OCI-LY7 (cell line): ENCODE data around the gene ELMOD3.

Experiments used
- EZH2phosphoT487 ChIP-seq: fragments of 200-600 bp; sonication (generic); IDR thresholded peaks from 2 replicates; pipeline ENCODE4 v1.6.1; 2018; ENCODE audit warnings: low read depth, borderline replicate concordance, mild to moderate bottlenecking, mixed run types, antibody characterized with exemption, low read length, moderate library complexity, mixed read lengths
- TF ChIP-seq, protein P1 (sequence below): fragments of 200-600 bp; sonication (generic); conservative IDR thresholded peaks from 2 replicates; pipeline ENCODE4 v1.5.1; 2014; ENCODE audit warnings: mild to moderate bottlenecking, antibody characterized with exemption, low read length, moderate library complexity, mixed read lengths

DNA sequence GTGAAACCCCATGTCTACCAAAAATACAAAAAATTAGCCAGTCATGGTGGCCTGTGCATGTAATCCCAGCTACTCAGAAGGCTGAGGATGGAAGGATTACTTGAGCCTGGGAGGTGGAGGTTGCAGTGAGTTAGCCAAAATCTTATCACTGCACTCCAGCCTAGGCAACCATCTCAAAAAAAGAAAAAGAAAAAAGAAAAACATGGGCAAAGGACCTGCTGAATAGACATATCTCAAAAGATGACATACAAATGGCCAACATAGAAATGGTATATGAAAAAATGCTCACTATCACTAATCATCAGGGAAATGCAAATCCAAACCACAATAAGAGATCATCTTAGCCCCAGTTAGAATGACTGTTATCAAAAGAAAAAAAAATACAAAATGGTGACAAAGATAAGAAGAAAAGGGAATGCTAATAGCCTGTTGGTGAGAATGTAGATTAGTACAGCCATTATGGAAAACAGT, 25.4 kb upstream of the ELMOD3 start:
- TF ChIP-seq, protein P1, sequence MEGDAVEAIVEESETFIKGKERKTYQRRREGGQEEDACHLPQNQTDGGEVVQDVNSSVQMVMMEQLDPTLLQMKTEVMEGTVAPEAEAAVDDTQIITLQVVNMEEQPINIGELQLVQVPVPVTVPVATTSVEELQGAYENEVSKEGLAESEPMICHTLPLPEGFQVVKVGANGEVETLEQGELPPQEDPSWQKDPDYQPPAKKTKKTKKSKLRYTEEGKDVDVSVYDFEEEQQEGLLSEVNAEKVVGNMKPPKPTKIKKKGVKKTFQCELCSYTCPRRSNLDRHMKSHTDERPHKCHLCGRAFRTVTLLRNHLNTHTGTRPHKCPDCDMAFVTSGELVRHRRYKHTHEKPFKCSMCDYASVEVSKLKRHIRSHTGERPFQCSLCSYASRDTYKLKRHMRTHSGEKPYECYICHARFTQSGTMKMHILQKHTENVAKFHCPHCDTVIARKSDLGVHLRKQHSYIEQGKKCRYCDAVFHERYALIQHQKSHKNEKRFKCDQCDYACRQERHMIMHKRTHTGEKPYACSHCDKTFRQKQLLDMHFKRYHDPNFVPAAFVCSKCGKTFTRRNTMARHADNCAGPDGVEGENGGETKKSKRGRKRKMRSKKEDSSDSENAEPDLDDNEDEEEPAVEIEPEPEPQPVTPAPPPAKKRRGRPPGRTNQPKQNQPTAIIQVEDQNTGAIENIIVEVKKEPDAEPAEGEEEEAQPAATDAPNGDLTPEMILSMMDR, result no peak
- no peak for TF ChIP-seq EZH2phosphoT487
